Activated naive CD4-positive, alpha-beta T cell treated with anti-CD3 and anti-CD28 coated beads, Interleukin-2, amount 50 U/mL, for 24 hours (primary cell): Measurements from ENCODE around the gene HOXC13.

Source experiments
- H3K27ac Mint-ChIP-seq: one replicate; pipeline ENCODE4 v1.8.0; 2021; ENCODE audit warnings: mild to moderate bottlenecking, mixed read lengths
- H3K27me3 Mint-ChIP-seq: one replicate; pipeline ENCODE4 v1.8.0; 2021; ENCODE audit warnings: mixed read lengths
- H3K36me3 Mint-ChIP-seq: one replicate; pipeline ENCODE4 v1.8.0; 2021; ENCODE audit warnings: mixed read lengths
- H3K4me1 Mint-ChIP-seq: one replicate; pipeline ENCODE4 v1.8.0; 2021; ENCODE audit warnings: mixed read lengths
- H3K4me3 Mint-ChIP-seq: one replicate; pipeline ENCODE4 v1.8.0; 2021; ENCODE audit warnings: mild to moderate bottlenecking, mixed read lengths
- H3K9me3 Mint-ChIP-seq: one replicate; pipeline ENCODE4 v1.8.0; 2021; ENCODE audit warnings: mixed read lengths

The HOXC13 gene

DNA sequence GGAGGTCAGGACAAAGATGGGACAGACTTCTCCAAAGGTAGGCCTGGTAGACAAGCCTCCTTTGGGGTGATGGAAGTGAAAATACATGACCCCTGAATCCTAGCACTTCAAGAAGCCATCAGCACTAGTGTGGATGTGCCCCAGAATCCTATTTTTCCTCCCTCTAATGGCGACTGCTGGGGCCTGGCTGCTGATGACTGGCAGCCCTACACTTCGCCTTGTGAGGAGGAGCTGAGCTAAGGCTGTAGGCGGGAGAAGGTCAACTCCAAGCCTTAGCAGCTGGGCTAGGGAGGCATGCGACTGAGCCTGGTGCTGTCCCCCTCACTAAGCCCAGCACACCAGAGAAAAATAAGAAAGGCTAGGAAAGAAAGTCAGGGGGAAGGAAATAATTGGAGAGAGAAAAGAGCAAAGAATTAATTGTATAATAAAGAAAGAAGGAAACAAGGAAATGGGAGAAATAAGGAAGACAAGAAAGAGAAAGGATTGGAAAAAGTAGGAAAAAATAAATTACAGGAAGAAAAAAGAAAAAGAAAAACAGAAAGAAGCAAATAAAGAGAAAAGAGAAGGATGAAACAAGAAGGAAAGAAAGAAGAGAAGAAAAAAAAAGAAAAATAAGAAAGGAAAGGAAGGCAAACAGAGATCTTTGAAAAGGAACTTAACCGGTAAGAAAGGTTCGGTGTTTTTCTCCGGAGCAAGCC lies 41.6 kb downstream of the HOXC13 start:
- Mint-ChIP-seq H3K27ac (no peak overlapping the region), H3K9me3 (no peaks in the 10 kb centered on the region), H3K4me3 (no peak overlapping the region), H3K36me3 (peaks cover 4% of the 10 kb centered on the region), H3K4me1 (peaks cover 13% of the 10 kb centered on the region), H3K27me3 (peaks cover 78% of the 10 kb centered on the region)

DNA sequence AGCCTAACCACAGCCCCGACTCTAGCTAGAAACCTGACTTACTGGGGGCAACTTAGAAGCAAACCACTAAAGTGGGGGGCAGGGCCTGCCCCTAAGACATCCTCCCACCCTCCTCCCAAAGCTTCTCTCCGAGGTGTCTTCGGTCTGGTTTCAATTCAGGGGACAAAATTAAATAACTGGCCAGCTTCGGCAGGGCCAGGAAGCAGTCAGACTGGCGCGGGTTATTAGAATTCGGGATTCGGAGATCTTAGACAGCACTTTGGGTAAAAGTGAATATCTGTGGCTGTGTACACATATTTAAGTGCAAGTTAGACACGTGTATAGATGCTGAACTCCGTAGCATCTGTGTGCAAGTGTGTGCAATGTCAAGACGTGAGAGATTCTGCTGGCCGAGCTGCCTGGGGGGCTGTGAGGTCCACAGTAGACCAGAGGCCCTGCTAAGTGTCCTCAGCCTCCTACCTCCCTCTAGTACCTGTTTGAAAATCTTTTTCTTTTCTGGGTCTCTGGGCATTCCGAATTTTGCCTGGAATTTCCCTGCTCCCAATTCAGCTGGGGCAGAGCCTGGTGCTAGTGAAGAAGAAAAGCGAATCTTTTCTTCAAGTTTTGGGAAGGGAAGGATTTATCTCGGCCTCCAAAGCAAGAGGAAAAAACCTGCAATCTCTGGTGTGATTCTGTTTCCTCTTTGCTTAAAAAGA lies 42.3 kb downstream of the HOXC13 start:
- Mint-ChIP-seq H3K4me3 (no peak overlapping the region), H3K27ac (no peak overlapping the region), H3K9me3 (no peaks in the 10 kb centered on the region), H3K36me3 (peaks cover 4% of the 10 kb centered on the region), H3K27me3 (peaks cover 77% of the 10 kb centered on the region), H3K4me1 (peaks cover 11% of the 10 kb centered on the region)

DNA sequence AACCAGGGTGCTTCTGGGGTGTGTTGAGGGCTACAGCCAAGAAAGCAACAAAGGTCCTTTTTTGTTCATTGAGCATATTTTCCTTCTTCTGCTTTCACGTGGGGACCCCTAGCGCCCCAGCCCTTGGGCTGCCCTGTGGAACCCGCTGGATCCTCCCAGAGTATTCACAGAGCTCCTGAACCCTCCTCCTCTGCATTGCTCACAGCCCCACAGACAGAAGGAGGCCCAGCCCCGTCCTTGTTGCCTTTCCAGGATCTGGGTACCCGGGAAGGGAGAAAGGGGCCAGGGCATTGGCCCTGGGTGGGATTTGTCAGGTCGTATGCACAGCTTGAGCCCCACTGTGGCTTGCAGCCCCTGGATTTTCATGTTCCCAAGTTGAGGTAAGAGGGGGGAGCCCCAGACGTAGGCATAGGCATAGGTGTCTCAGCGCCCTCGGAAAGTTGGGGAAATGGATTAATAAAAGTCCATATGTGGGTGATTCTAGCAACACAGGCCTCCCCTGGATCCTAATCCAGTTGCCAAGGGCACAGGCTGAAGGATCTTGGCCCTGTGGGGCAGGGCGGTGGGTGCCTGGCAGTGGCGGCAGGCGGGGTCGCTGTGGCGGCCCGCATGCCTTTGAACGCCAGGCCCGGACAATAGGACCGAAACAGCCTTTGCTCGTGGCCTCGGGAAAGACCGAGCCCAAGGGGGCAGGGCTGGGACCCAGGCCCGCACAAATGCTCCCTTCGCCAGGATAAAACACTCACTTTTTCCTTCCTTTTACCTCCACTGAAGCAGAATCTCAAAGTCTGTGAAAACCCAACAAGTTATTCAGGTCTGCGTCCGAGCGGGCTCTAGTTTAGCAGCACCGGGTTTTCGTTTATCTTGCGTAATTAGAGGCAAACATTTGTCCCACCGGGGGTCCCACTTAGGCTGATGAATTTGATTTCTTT lies 43.3 kb downstream of the HOXC13 start:
- Mint-ChIP-seq H3K27me3 (peaks cover 80% of the 10 kb centered on the region), H3K36me3 (peaks cover 4% of the 10 kb centered on the region), H3K4me1 (peaks cover 19% of the 10 kb centered on the region), H3K9me3 (no peaks in the 10 kb centered on the region), H3K4me3 (no peak overlapping the region), H3K27ac (peak overlapping the region; percentile 62)

DNA sequence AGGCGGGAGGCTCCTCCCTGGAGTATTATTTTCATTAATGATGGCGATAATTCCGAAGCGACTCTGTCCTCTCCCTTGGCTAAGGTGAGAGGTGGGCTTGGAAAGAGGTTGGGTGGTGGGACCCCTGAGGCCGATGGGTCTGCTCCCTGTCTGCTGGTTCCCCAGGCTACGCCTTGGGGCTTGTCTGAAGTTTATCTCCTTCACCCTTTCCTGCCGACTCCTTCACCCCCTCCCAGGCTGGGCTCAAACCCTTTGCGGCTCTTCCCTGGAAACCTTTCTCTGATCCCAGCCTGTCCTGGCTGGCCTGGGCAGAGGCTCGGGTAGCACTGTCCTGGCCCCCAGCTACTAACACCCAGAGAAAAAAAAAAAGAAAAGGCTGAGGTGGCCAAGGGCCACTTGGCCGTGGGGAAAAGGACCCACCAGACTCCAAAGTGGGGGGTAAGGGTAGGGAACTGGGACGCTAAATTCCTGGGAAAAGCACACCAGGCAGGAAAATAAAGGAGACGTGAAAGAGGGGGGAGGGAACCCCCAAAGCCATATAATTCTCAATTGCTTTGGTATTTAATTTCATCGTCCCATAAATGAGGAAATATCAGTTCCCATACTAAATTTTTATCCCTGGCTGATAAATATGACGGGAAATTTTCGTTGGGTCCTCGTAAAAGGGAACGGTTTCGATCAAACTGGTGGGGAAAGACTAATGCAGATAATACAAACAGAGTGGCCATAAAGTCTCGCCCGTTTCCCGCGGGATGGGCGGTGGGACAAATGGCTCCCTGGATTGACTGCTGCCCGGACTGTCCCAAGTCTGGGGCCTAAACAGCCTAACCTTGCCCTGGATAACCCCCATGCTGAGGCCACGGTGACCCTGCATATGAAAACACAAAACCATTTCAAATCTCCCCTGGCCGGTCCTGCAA lies 44.3 kb downstream of the HOXC13 start:
- Mint-ChIP-seq H3K27me3 (peaks cover 80% of the 10 kb centered on the region), H3K4me3 (no peak overlapping the region), H3K9me3 (no peaks in the 10 kb centered on the region), H3K36me3 (peaks cover 4% of the 10 kb centered on the region), H3K4me1 (peaks cover 22% of the 10 kb centered on the region), H3K27ac (peak overlapping the region; percentile 77)

DNA sequence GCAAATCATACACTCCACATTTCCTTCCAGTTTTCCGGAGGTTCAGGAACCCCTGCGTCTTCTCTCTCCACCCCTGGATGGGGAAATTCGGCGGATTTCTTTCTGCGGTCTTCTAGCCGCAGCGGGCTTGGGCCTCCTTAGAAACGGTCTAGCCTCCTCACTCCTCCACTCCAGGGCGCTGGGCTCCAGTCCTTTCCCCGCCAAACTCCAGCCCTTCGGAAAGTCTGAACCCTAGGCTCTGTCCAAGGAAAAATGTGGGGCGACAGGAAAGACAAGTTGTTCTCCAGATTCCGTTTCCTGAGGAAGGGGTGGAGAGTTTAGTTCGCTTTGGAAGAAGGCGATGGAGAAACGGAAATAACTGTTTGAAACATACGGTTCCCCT lies 44.9 kb downstream of the HOXC13 start:
- H3K36me3 Mint-ChIP-seq = peaks cover 4% of the 10 kb centered on the region
- H3K4me3 Mint-ChIP-seq = no peak overlapping the region
- no peaks in the 10 kb centered on the region for H3K9me3 Mint-ChIP-seq
- H3K27ac Mint-ChIP-seq = peak overlapping the region; percentile 77
- H3K4me1 Mint-ChIP-seq = peaks cover 22% of the 10 kb centered on the region
- peaks cover 81% of the 10 kb centered on the region for H3K27me3 Mint-ChIP-seq

DNA sequence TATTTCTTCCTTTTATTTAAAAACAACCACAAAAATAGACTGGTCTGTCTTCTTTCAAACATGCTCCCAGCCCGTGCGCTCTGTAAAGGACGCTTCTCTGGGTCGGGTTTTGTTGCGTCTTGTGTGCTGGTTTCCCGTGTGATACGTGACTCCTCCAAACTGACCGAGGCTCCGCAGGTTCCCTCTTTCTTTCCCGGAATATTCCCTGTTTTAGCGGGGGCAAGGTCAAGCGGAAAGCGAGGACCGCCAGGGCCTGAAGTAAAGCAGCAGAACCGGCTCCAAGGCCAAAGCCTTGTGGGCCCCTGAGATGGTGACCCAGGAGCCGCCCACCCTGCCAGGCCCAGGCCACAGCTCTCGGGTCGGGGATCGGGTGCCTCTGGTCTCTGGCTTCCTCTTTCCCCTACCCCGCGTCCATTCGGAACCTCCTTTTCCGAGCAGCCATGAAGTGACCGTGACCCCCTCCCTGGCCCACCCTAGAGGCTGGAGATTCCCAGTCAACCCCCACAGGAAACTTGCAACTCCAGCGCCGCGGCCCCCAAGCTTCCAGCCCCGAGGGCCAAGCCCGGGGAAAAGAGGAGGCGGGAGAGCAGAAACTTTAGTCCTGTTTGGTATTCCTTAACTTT lies 45.4 kb downstream of the HOXC13 start:
- Mint-ChIP-seq H3K4me3 (no peak overlapping the region), H3K36me3 (peaks cover 4% of the 10 kb centered on the region), H3K27me3 (peaks cover 83% of the 10 kb centered on the region), H3K27ac (peak overlapping the region; percentile 77), H3K4me1 (peaks cover 25% of the 10 kb centered on the region), H3K9me3 (no peaks in the 10 kb centered on the region)

DNA sequence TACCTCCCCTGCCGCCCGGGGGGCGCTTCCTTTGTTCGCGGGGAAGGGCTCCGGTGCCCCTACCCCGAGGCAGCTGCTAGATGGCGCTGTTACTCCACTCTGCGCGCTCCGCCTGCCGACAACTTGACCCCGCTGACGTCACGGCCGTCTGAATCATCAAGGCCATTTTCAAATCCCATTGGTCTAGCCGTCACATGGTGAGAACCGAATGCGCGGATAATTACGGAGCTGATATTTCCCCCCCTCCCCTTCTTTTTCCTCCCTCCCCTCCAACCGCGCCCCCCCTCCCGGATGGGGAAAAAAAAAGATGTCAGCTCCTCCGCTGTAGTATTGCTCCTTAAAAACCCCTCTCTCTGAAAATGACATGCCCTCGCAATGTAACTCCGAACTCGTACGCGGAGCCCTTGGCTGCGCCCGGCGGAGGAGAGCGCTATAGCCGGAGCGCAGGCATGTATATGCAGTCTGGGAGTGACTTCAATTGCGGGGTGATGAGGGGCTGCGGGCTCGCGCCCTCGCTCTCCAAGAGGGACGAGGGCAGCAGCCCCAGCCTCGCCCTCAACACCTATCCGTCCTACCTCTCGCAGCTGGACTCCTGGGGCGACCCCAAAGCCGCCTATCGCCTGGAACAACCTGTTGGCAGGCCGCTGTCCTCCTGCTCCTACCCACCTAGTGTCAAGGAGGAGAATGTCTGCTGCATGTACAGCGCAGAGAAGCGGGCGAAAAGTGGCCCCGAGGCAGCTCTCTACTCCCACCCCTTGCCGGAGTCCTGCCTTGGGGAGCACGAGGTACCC lies 46.5 kb downstream of the HOXC13 start, which contains the start of gene HOXC10:
Gene HOXC10 (plus strand): TSS at position 246 of the 791 bp plus-strand sequence. CDS start 114 bp downstream, at position 360.
- H3K27me3 Mint-ChIP-seq = peaks cover 84% of the 10 kb centered on the region
- H3K9me3 Mint-ChIP-seq = no peaks in the 10 kb centered on the region
- peak within 1 kb of the TSS; percentile 65 for H3K27ac Mint-ChIP-seq
- peaks cover 4% of the 10 kb centered on the region for H3K36me3 Mint-ChIP-seq
- H3K4me3 Mint-ChIP-seq = peak within 1 kb of the TSS; percentile 30
- peaks cover 35% of the 10 kb centered on the region for H3K4me1 Mint-ChIP-seq

DNA sequence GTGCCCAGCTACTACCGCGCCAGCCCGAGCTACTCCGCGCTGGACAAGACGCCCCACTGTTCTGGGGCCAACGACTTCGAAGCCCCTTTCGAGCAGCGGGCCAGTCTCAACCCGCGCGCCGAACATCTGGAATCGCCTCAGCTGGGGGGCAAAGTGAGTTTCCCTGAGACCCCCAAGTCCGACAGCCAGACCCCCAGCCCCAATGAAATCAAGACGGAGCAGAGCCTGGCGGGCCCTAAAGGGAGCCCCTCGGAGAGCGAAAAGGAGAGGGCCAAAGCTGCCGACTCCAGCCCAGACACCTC lies 47.0 kb downstream of the HOXC13 start:
- Mint-ChIP-seq H3K4me3 (peak overlapping the region; percentile 30), H3K36me3 (no peaks in the 10 kb centered on the region), H3K27me3 (peaks cover 84% of the 10 kb centered on the region), H3K4me1 (peaks cover 41% of the 10 kb centered on the region), H3K9me3 (no peaks in the 10 kb centered on the region), H3K27ac (peak overlapping the region; percentile 65)

DNA sequence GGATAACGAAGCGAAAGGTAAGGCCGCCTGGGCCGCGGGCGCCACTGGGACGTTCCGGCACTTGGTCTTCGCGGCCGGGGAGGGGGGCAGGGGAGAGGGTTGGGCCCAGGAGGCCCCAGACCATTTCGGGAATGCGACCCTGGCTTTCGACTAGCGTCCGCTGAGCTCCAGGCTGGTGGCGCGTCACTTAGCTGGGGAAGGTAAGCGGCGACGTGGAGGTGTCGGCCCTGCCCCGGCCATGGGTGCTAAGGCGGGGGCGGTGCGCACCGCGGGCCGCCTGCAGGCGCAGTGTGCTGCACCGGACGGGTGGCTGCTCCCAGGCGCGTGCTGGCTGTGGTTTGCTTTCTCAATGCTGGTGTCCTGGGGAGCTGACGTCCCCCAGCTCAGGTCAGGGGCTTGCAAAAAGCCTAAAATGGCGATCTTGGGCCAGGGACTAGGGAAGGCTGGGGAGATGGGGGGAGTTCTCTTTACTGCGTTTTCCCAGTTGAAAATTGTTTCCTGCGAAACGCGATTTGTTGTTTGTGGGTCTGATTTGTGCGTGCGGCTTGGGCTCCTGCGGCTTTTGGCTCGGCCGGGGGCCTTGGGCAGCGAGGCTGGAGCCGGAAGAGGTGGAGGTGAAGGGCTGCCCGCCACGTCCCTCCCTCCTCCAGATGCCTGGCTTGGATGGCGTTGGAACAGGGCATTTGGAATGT lies 47.5 kb downstream of the HOXC13 start:
- Mint-ChIP-seq H3K4me3 (peak overlapping the region; percentile 26), H3K4me1 (peaks cover 41% of the 10 kb centered on the region)

DNA sequence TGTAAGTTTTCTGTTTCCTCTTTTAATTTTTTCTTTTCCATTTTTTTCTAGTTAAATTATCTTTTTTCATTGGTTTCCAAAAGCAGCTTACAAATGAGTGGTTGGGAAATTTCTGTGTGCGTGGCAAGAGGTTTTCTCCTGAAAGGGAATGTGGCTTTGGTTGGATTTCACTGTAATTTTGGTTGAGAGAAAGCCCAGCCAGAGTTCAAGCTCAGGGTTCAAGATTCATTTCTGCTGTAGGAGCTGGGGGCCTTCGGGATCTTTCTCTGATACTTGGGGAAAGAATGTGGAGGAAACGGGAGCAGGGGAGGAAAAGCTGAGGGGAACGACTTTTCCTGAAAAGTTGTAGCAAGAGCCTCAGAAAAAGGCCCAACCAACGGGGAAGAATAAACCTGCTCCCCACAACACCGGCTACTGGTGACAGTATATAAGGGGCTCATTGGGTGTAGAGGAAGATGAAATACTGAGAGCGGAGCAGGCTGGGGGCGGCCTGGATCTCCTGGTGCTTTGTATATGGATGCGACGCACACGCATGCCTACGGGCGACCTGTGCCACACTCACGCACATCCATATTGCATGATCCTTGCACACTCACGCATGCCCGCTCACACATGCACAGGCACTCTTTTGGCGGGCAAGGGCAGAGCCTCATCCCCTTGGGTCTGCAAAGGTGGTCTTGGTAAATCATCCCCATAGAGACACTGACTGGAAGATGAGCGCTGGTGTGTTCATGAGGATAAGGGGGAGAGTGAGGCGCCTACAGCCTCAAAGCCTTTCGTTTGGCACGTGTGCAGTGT lies 48.3 kb downstream of the HOXC13 start:
- H3K27me3 Mint-ChIP-seq = peaks cover 81% of the 10 kb centered on the region
- no peak overlapping the region for H3K27ac Mint-ChIP-seq
- H3K9me3 Mint-ChIP-seq = no peaks in the 10 kb centered on the region
- H3K4me1 Mint-ChIP-seq = peaks cover 41% of the 10 kb centered on the region
- no peak overlapping the region for H3K4me3 Mint-ChIP-seq
- no peaks in the 10 kb centered on the region for H3K36me3 Mint-ChIP-seq

More for the DNA sequence above, 47.5 kb downstream of the HOXC13 start:
- Mint-ChIP-seq H3K27ac (peak overlapping the region; percentile 30), H3K9me3 (no peaks in the 10 kb centered on the region), H3K27me3 (peaks cover 82% of the 10 kb centered on the region), H3K36me3 (no peaks in the 10 kb centered on the region)

DNA sequence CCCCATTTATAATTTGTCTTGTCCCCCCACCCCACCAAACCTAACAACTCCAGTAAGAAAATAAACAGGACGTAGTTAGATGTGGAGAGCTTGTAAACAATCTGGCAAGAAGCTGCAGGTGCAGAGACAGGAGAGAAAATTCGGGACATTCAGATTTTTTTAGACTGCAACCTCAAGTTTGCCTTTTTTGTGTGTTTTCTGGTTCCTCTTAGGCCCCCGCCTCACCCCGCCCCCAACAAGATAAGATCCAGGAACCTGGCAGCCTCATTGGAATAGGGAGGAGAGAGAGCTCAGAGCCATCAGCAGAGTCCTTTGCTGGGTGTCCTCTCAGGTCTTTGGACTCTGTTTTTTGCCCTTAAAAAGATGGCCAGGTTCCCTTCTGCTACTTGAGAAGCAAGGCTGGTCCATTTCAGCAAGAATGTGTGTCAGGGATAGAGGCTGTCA lies 49.2 kb downstream of the HOXC13 start:
- H3K36me3 Mint-ChIP-seq = no peaks in the 10 kb centered on the region
- peaks cover 82% of the 10 kb centered on the region for H3K27me3 Mint-ChIP-seq
- no peaks in the 10 kb centered on the region for H3K9me3 Mint-ChIP-seq
- H3K4me1 Mint-ChIP-seq = peaks cover 41% of the 10 kb centered on the region
- no peak overlapping the region for H3K27ac Mint-ChIP-seq
- no peak overlapping the region for H3K4me3 Mint-ChIP-seq

DNA sequence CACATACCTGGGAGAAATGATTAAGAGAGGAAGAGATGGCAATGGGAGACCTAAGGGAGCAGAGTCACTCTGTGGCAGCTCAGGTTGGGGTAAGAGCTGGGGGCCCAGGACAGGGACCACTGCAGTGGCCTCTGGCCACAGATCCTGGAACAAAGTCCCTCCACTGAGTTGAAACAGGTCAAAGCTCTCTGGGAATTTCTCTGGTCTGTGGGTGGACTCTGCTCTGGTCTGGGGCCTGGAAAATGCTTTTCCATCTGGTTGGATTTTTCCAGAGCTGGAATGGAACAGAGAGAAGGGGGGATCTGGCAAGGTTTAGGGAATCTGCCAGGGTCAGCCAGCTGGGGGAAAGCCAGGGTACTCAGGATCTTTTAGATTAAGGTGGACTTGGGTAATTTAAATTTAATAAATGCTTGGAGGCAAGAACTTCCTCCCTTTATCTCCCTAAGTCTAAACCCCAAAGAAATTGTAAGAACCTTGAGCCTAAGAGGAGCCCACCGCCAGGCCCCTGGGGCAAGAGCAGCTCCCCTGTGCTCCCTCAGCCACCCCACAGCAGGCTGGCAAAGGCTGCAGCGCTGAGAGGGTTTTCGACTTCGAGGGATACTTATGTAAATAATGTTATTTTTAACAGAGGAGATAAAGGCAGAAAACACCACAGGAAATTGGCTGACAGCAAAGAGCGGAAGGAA lies 50.1 kb downstream of the HOXC13 start:
- H3K27me3 Mint-ChIP-seq = peaks cover 82% of the 10 kb centered on the region
- no peaks in the 10 kb centered on the region for H3K36me3 Mint-ChIP-seq
- H3K4me1 Mint-ChIP-seq = peaks cover 41% of the 10 kb centered on the region
- H3K27ac Mint-ChIP-seq = peak overlapping the region; percentile 46
- peak overlapping the region; percentile 47 for H3K4me3 Mint-ChIP-seq
- no peaks in the 10 kb centered on the region for H3K9me3 Mint-ChIP-seq
